A375 (cell line): ENCODE data around the gene CYB5A. TPM values are rescaled to one million over a fixed set of nuclear protein-coding genes. Genes with fewer than 3 reads are reported as not detected.

Experiments
- small RNA-seq: library from RNA; depleted of rRNA; stranded (forward); fragments of <200 nt; gene quantifications from one replicate; pipeline ENCODE3, GENCODE V24; 2014
- total RNA-seq: library from RNA; depleted of rRNA; stranded (reverse); fragments of >200 nt; shearing (Covaris generic); gene quantifications from 2 replicates; pipeline ENCODE4 v1.2.3, GENCODE V29; 2014; rRNA removed

CYB5A gene
- total RNA-seq, result 17.3 and 24.2 TPM in 2 replicates

GRCh38 chr18:74291771-74292540, at the start of gene CYB5A:
Gene CYB5A (minus strand): TSS chr18:74291963. CDS start chr18:74291875, 88 bp downstream.

GRCh38 chr18:74315464-74316256, 23.9 kb upstream of the CYB5A start, which contains the start of gene C18orf63:
Gene C18orf63 (plus strand): TSS chr18:74315839. CDS start chr18:74317866, 2,027 bp downstream.

Small RNAs within 50 kb of the gene (small RNA-seq; reads per million reads assigned to genes)
- gene RN7SL551P, result not detected

Other genes with a start within 250 kb of the CYB5A start
- 0.96 and 1.8 TPM in 2 replicates for gene FBXO15, start 144.1 kb downstream of the CYB5A start, total RNA-seq
- gene TIMM21, start 143.4 kb downstream of the CYB5A start, total RNA-seq, result 32.7 and 60.3 TPM in 2 replicates
- not detected in 2 replicates for gene C18orf63, start 23.9 kb upstream of the CYB5A start, total RNA-seq
- 0.26 TPM in 1 of 2 replicates, not detected in the other for gene DIPK1C, start 165.3 kb upstream of the CYB5A start, total RNA-seq
- 37.2 and 38.1 TPM in 2 replicates for gene CNDP2, start 204.4 kb upstream of the CYB5A start, total RNA-seq
- gene CNDP1, start 242.5 kb upstream of the CYB5A start, total RNA-seq, result not detected in 2 replicates